GM18907 (cell line): ENCODE results near the gene KCNH1.

Experiments used
- ATAC-seq: cut with Tn5 transposase; IDR thresholded peaks from one replicate; pipeline ENCODE4 v1.9.1; 2021; ENCODE audit warnings: mild to moderate bottlenecking, moderate library complexity; ENCODE audit not compliant: unreplicated experiment

Gene KCNH1

GRCh38 chr1:210730023-210730422 lies 403.9 kb downstream of the KCNH1 start:
- ATAC-seq, result no peak

GRCh38 chr1:210728437-210729149 lies 405.4 kb downstream of the KCNH1 start:
- no peak for ATAC-seq

- no peak for ATAC-seq
These were observed 406.2 kb downstream of the KCNH1 start for GRCh38 chr1:210727709-210728108.

- ATAC-seq, result no peak
These were observed 407.3 kb downstream of the KCNH1 start for GRCh38 chr1:210726621-210727020.

- ATAC-seq, result no peak
These were observed 409.2 kb downstream of the KCNH1 start for GRCh38 chr1:210724768-210725167.

- ATAC-seq, result no peak
These were observed 410.3 kb downstream of the KCNH1 start for GRCh38 chr1:210723646-210724045.

- ATAC-seq, result no peak
These were observed 411.4 kb downstream of the KCNH1 start for GRCh38 chr1:210722410-210723081.

GRCh38 chr1:210715072-210715471 lies 418.9 kb downstream of the KCNH1 start:
- ATAC-seq, result no peak

- no peak for ATAC-seq
These were observed 421.9 kb downstream of the KCNH1 start for GRCh38 chr1:210711825-210712612.

- no peak for ATAC-seq
These were observed 424.2 kb downstream of the KCNH1 start for GRCh38 chr1:210709701-210710100.

- no peak for ATAC-seq
These were observed 426.4 kb downstream of the KCNH1 start for GRCh38 chr1:210707300-210708240.

- ATAC-seq, result no peak
These were observed 427.7 kb downstream of the KCNH1 start for GRCh38 chr1:210706246-210706645.

GRCh38 chr1:210705086-210705485 lies 428.9 kb downstream of the KCNH1 start:
- no peak for ATAC-seq

- ATAC-seq, result no peak
These were observed 430.4 kb downstream of the KCNH1 start for GRCh38 chr1:210703593-210703992.

- ATAC-seq, result no peak
These were observed 431.4 kb downstream of the KCNH1 start for GRCh38 chr1:210702506-210702905.

- ATAC-seq, result no peak
These were observed 433.4 kb downstream of the KCNH1 start for GRCh38 chr1:210700511-210700910.

GRCh38 chr1:210700083-210700482 lies 433.9 kb downstream of the KCNH1 start:
- no peak for ATAC-seq

GRCh38 chr1:210698661-210699060 lies 435.3 kb downstream of the KCNH1 start:
- no peak for ATAC-seq

- ATAC-seq, result no peak
These were observed 436.8 kb downstream of the KCNH1 start for GRCh38 chr1:210697185-210697584.

- peak; percentile 98 for ATAC-seq
These were observed 437.2 kb downstream of the KCNH1 start for GRCh38 chr1:210696709-210697108.

GRCh38 chr1:210695026-210695425 lies 438.9 kb downstream of the KCNH1 start:
- ATAC-seq, result no peak
